Measurements from ENCODE around the gene ADH6.

GRCh38 chr4:99157478-99157935 lies 61.5 kb downstream of the ADH6 start:
- TF ChIP-seq, protein P1, sequence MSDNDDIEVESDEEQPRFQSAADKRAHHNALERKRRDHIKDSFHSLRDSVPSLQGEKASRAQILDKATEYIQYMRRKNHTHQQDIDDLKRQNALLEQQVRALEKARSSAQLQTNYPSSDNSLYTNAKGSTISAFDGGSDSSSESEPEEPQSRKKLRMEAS (IDR thresholded peaks at IDR 0.05; ENCODE audit: low read depth): no peak
- TF ChIP-seq, protein P2, sequence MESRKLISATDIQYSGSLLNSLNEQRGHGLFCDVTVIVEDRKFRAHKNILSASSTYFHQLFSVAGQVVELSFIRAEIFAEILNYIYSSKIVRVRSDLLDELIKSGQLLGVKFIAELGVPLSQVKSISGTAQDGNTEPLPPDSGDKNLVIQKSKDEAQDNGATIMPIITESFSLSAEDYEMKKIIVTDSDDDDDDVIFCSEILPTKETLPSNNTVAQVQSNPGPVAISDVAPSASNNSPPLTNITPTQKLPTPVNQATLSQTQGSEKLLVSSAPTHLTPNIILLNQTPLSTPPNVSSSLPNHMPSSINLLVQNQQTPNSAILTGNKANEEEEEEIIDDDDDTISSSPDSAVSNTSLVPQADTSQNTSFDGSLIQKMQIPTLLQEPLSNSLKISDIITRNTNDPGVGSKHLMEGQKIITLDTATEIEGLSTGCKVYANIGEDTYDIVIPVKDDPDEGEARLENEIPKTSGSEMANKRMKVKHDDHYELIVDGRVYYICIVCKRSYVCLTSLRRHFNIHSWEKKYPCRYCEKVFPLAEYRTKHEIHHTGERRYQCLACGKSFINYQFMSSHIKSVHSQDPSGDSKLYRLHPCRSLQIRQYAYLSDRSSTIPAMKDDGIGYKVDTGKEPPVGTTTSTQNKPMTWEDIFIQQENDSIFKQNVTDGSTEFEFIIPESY (IDR thresholded peaks at IDR 0.05; ENCODE audit: borderline replicate concordance, low read depth): no peak
- TF ChIP-seq EP300 (IDR thresholded peaks at IDR 0.05; ENCODE audit: borderline replicate concordance in 1 of 2, low read depth in 1 of 2, low read length in 1 of 2): no peak
- no peak for TF ChIP-seq RCOR1 (IDR thresholded peaks at IDR 0.05; ENCODE audit: low read length)
- TF ChIP-seq POLR2AphosphoS5 (IDR thresholded peaks at IDR 0.05; ENCODE audit: low read depth, low read length): no peak
- TF ChIP-seq, protein P3, sequence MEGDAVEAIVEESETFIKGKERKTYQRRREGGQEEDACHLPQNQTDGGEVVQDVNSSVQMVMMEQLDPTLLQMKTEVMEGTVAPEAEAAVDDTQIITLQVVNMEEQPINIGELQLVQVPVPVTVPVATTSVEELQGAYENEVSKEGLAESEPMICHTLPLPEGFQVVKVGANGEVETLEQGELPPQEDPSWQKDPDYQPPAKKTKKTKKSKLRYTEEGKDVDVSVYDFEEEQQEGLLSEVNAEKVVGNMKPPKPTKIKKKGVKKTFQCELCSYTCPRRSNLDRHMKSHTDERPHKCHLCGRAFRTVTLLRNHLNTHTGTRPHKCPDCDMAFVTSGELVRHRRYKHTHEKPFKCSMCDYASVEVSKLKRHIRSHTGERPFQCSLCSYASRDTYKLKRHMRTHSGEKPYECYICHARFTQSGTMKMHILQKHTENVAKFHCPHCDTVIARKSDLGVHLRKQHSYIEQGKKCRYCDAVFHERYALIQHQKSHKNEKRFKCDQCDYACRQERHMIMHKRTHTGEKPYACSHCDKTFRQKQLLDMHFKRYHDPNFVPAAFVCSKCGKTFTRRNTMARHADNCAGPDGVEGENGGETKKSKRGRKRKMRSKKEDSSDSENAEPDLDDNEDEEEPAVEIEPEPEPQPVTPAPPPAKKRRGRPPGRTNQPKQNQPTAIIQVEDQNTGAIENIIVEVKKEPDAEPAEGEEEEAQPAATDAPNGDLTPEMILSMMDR (IDR thresholded peaks at IDR 0.05): no peak

All from SK-N-SH (cell line).